Hepatocyte (in vitro differentiated cells): ENCODE measurements around the gene CCDC86.

Experiments used
- CTCF ChIP-seq: fragments of 200-600 bp; sonication (generic); IDR thresholded peaks from 2 replicates; pipeline ENCODE4 v1.5.1; 2016; ENCODE audit warnings: antibody characterized with exemption, mild to moderate bottlenecking; ENCODE audit not compliant: poor library complexity
- EZH2 ChIP-seq: fragments of 200-600 bp; sonication (generic); IDR thresholded peaks from 2 replicates; pipeline ENCODE4 v1.6.1; 2016; ENCODE audit warnings: antibody characterized with exemption, mild to moderate bottlenecking, borderline replicate concordance

GRCh38 chr11:60845338-60845737, 3.4 kb downstream of the CCDC86 start:
- TF ChIP-seq CTCF (no peak), EZH2 (no peak)
